Large intestine (tissue), 3 donors: ENCODE data around the gene TM4SF20. TPM values are rescaled to one million over a fixed set of nuclear protein-coding genes. Genes with fewer than 3 reads are reported as not detected.
"Not testable (repeated sequence)": the region's sequence is repeated elsewhere in the genome, so short reads cannot be mapped to it uniquely, and the experiment has no call there.

Experiments used
- DNase-seq, 2 donors: peaks; one replicate each; pipeline versions ENCODE4 v3.0.0 to v3.0.0-alpha.2; 2013
- H3K27ac ChIP-seq: one replicate; pipeline ENCODE4 v1.5.1; 2013; ENCODE audit warnings: low read length
- H3K27me3 ChIP-seq: 2 replicates; pipeline ENCODE4 v1.6.1; 2013; ENCODE audit warnings: low read length; ENCODE audit not compliant: control insufficient read depth, insufficient read depth
- H3K36me3 ChIP-seq: 2 replicates; pipeline ENCODE4 v1.6.1; 2013; ENCODE audit warnings: low read length; ENCODE audit not compliant: control insufficient read depth, insufficient read depth
- H3K4me1 ChIP-seq: one replicate; pipeline ENCODE4 v1.6.1; 2013; ENCODE audit warnings: low read length; ENCODE audit not compliant: control insufficient read depth, insufficient read depth
- H3K4me3 ChIP-seq: one replicate; pipeline ENCODE4 v1.5.1; 2013; ENCODE audit warnings: low read length
- H3K9me3 ChIP-seq: one replicate; pipeline ENCODE4 v1.6.1; 2013; ENCODE audit warnings: mild to moderate bottlenecking, low read depth, low read length, moderate library complexity; ENCODE audit not compliant: control insufficient read depth
- WGBS: methylation state at CpG from one replicate; pipeline ENCODE4 v1.1.5; 2013; ENCODE audit warnings: low lambda C conversion rate; ENCODE audit not compliant: insufficient coverage; 5-methylcytosine and 5-hydroxymethylcytosine counted together
- polyA plus RNA-seq: library from polyadenylated mRNA; unstranded; fragments of 120-200 nt; gene quantifications from one replicate; pipeline ENCODE4 v1.2.1, GENCODE V29; 2013

The TM4SF20 gene
- polyA plus RNA-seq, 1 donor, result 171 TPM

DNA sequence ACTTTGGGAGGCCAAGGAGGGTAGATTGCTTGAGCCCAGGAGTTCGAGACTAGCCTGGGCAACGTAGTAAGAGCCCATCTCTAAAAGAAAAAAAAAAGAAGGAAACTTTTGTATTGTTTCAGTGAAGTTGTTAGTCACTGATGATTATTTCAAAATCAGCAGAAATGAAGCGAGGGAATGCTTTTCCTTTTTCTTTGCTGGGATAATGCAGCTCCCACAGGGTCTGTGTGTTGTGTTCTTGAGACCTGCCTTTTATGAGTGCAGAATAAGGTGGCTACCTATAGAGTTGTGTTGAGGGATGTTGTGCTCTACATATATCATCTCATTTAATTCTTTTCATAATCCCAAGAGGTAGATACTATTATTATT lies 11.7 kb downstream of the TM4SF20 start:
- no CpG with 5 or more reads among the region's 3 CpGs for WGBS
- Histone ChIP-seq H3K4me3 (no peak overlapping the region), H3K9me3 (no peaks in the 10 kb centered on the region), H3K27ac (no peak overlapping the region), H3K4me1 (no peaks in the 10 kb centered on the region), H3K27me3 (no peaks in the 10 kb centered on the region), H3K36me3 (peaks cover 14% of the 10 kb centered on the region)
- DNase-seq, result no peak

GRCh38 chr2:227366769-227367426 lies 12.2 kb downstream of the TM4SF20 start:
- Histone ChIP-seq H3K9me3 (no peaks in the 10 kb centered on the region), H3K4me1 (no peaks in the 10 kb centered on the region), H3K4me3 (no peak overlapping the region), H3K36me3 (peaks cover 14% of the 10 kb centered on the region), H3K27me3 (no peaks in the 10 kb centered on the region), H3K27ac (no peak overlapping the region)
- WGBS, result no CpG with 5 or more reads among the region's 11 CpGs
- DNase-seq, result no peak

DNA sequence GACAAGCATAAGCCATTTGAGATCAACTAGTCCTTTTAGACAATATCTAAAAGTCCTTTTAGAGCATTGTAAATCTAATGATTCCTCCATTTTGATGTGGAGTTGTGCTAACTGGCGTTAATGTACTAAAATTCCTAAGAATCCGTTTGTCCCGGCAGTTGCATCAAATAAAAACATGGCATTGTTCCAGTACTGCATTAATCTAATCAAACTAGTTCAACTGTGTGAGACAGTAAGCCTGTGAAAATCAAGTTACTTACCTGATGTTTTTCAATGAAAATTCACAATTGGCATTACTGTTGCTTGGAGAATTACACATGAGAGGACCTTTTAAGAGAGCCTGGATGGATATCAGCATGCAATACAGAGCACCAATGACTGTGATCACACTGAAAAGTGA lies 13.3 kb downstream of the TM4SF20 start:
- no CpG with 5 or more reads among the region's 3 CpGs for WGBS
- no peak overlapping the region for H3K4me3 ChIP-seq
- H3K27me3 ChIP-seq, result no peaks in the 10 kb centered on the region
- no peaks in the 10 kb centered on the region for H3K4me1 ChIP-seq
- no peak overlapping the region for H3K27ac ChIP-seq
- H3K9me3 ChIP-seq, result no peaks in the 10 kb centered on the region
- no peak for DNase-seq
- peaks cover 22% of the 10 kb centered on the region for H3K36me3 ChIP-seq

- DNase-seq, H3K9me3 ChIP-seq, H3K4me3 ChIP-seq, H3K27ac ChIP-seq, H3K27me3 ChIP-seq, H3K4me1 ChIP-seq: not testable (repeated sequence)
- WGBS, result 100% methylated on average over 2 of the region's 11 CpGs
- H3K36me3 ChIP-seq, result peaks cover 21% of the 10 kb centered on the region
Measured at GRCh38 chr2:227364585-227365263, 14.4 kb downstream of the TM4SF20 start.

- no CpG with 5 or more reads among the region's 6 CpGs for WGBS
- DNase-seq, result no peak
- no peak overlapping the region for H3K4me3 ChIP-seq
- no peak overlapping the region for H3K27ac ChIP-seq
- no peaks in the 10 kb centered on the region for H3K4me1 ChIP-seq
- H3K27me3 ChIP-seq, result no peaks in the 10 kb centered on the region
- H3K9me3 ChIP-seq, result no peaks in the 10 kb centered on the region
- peaks cover 25% of the 10 kb centered on the region for H3K36me3 ChIP-seq
Measured at GRCh38 chr2:227363756-227364155, 15.3 kb downstream of the TM4SF20 start.

GRCh38 chr2:227360351-227360750 lies 18.8 kb downstream of the TM4SF20 start:
- Histone ChIP-seq H3K27ac (no peak overlapping the region), H3K4me1 (no peaks in the 10 kb centered on the region), H3K27me3 (no peaks in the 10 kb centered on the region), H3K36me3 (peaks cover 41% of the 10 kb centered on the region), H3K4me3 (no peak overlapping the region), H3K9me3 (no peaks in the 10 kb centered on the region)
- DNase-seq, result no peak
- WGBS, result 93% methylated on average over 2 of the region's 5 CpGs

DNA sequence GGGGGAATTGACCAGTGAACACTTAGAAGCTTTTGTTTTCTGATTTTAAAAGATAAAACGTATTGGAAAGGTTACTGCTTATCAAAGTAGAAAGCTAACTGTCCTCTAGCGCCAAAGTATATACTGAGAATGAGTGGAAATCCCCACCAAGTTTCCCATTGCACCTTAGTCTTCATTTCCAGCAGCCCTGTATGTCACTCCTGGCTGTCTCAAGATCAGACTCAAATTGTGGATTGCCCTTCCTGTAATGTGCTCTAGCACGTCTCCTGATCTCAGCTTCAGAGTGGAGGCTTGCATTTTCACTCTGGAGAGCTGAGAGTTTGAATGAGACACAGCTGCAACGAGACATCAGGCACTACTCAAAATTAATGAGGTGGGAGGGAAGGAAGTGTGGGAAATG lies 27.5 kb downstream of the TM4SF20 start:
- no peaks in the 10 kb centered on the region for H3K27me3 ChIP-seq
- no peak overlapping the region for H3K27ac ChIP-seq
- no peaks in the 10 kb centered on the region for H3K9me3 ChIP-seq
- H3K4me3 ChIP-seq, result no peak overlapping the region
- WGBS, result 80% methylated on average over 1 of the region's 4 CpGs
- no peak for DNase-seq
- no peaks in the 10 kb centered on the region for H3K4me1 ChIP-seq
- peaks cover 22% of the 10 kb centered on the region for H3K36me3 ChIP-seq

DNA sequence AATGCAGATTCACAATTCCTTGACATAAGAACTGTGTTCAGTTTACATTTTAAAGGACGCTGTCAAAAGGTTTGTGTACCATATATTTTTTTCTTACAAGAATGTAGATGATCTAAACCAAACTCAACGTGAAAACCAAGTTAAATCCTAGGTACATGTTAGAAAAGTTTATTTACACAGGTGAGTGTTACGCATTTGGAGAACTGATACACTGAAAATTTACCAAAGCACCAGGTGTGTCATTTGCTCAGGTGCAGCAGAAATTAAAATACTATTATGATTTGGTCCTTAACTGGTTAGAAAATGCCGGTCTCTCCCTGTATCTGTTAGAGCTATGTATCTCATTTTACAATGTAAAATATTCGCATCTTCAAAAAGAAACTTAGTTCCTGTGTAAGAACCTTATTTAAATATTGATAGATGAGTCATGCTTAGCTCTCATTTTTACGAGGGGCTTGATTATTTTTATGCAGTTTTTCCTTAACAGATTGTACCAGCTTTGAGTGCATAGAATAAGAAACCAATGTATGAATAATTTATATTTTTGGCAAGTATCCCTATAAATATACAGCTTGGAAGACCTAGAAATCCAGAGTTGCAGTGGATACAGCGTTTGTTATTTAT lies 29.0 kb downstream of the TM4SF20 start:
- DNase-seq, result no peak
- Histone ChIP-seq H3K27me3 (no peaks in the 10 kb centered on the region), H3K9me3 (no peaks in the 10 kb centered on the region), H3K36me3 (peaks cover 23% of the 10 kb centered on the region), H3K4me1 (no peaks in the 10 kb centered on the region), H3K4me3 (no peak overlapping the region), H3K27ac (no peak overlapping the region)
- 88% methylated on average over 4 of the region's 7 CpGs for WGBS

DNA sequence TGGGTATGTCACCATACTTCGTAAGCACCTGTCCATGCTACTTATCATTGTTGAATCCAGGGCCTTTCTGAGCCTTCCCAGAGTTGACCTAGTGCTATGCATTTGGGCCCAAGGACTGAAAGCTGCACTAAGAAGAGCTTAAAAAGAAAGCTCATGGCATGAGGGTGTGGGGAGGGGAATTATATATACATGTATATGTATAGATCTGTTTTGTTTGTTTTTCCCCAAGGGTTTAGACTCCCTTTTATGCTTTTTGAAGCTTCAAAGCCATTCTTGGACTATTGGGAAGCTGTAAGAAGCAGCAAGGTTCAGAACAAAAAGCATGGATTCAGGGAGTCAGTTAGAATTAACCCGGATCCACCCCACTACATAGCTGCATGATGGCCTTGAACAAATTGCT lies 30.8 kb downstream of the TM4SF20 start:
- no peak overlapping the region for H3K27ac ChIP-seq
- no CpG with 5 or more reads among the region's 2 CpGs for WGBS
- no peak overlapping the region for H3K4me3 ChIP-seq
- no peaks in the 10 kb centered on the region for H3K9me3 ChIP-seq
- peaks cover 23% of the 10 kb centered on the region for H3K36me3 ChIP-seq
- no peaks in the 10 kb centered on the region for H3K4me1 ChIP-seq
- no peak for DNase-seq
- no peaks in the 10 kb centered on the region for H3K27me3 ChIP-seq

- peaks cover 26% of the 10 kb centered on the region for H3K36me3 ChIP-seq
Measured at GRCh38 chr2:227347117-227347516, 32.0 kb downstream of the TM4SF20 start.

More at GRCh38 chr2:227347117-227347516, 32.0 kb downstream of the TM4SF20 start:
- Histone ChIP-seq H3K4me1 (no peaks in the 10 kb centered on the region), H3K4me3 (no peak overlapping the region), H3K27me3 (no peaks in the 10 kb centered on the region), H3K27ac (no peak overlapping the region), H3K9me3 (no peaks in the 10 kb centered on the region)
- WGBS, result 70% methylated on average over 2 of the region's 7 CpGs
- no peak for DNase-seq
